GM12878 (cell line): ENCODE results near the gene PRSS56.

Experiments used
- ESRRA ChIP-seq: IDR thresholded peaks from 2 replicates; pipeline ENCODE4 v1.6.1; 2012; ENCODE audit warnings: mild to moderate bottlenecking, low read length, improper control_type of control experiment
- NBN ChIP-seq: fragments of 450-650 bp; IDR thresholded peaks from 2 replicates; pipeline ENCODE4 v1.6.1; 2016
- POLR2AphosphoS5 ChIP-seq: IDR thresholded peaks from 2 replicates; pipeline ENCODE4 v1.6.1; 2011; ENCODE audit warnings: mild to moderate bottlenecking, low read length, inconsistent platforms
- SMC3 ChIP-seq: IDR thresholded peaks from 2 replicates; pipeline ENCODE4 v1.6.1; 2011; ENCODE audit warnings: low read length, improper control_type of control experiment, borderline replicate concordance
- TAF1 ChIP-seq: IDR thresholded peaks from 2 replicates; pipeline ENCODE4 v1.6.1; 2011; ENCODE audit warnings: mild to moderate bottlenecking, low read depth, low read length, borderline replicate concordance
- TF ChIP-seq, protein P1 (sequence below), 3 experiments: IDR thresholded peaks in 2 of 3; conservative IDR thresholded peaks in 1 of 3; 2 replicates each; pipeline ENCODE4 v1.5.1; 2011; ENCODE audit warnings: low read depth in 3 of 3, low read length in 3 of 3, mild to moderate bottlenecking in 3 of 3, control low read depth in 2 of 3, moderate library complexity in 2 of 3, inconsistent platforms in 1 of 3, mixed read lengths in 1 of 3; ENCODE audit not compliant: control insufficient read depth in 2 of 3, insufficient read depth in 1 of 3; ENCODE audit errors: extremely low read depth in 1 of 3
- TF ChIP-seq, protein P2 (sequence below): IDR thresholded peaks from 2 replicates; pipeline ENCODE4 v1.6.1; 2011; ENCODE audit warnings: low read depth, low read length, improper control_type of control experiment, borderline replicate concordance
- TF ChIP-seq, protein P3 (sequence below): IDR thresholded peaks from 2 replicates; pipeline ENCODE4 v1.6.1; 2011; ENCODE audit warnings: mild to moderate bottlenecking, low read depth, low read length, moderate library complexity; ENCODE audit not compliant: insufficient replicate concordance

DNA sequence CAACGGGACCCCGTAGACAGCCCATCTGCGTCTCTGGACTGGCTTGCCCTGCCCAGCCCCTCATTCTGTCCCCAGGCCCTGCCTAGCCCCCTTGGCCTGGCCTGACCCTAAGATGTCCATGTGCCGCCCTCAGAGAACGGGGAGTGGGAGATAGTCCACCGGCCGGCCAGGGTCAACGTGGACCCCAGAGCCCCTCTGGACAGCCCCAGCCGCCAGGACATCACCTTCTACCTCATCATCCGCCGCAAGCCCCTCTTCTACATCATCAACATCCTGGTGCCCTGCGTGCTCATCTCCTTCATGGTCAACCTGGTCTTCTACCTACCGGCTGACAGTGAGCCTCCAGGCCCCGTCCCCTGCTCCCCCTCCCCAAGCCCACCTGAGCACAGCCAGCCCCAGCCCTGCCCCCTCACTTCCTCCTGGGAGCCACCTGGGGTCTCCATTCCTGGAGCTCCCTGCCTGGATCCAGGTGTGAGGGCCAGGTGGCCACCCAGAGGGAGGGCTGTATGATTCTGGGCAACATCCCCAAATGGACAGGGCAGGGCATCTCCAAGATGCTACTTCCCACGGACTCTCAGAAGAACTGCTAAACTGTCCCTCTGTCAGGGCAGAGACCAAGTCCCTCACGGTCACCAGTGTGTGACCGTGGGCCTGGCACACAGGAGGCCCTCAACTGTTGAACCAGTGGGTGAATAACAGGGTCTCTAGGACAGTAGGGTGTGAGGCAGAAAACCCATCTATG lies 9.8 kb downstream of the PRSS56 start:
- TF ChIP-seq, protein P1, sequence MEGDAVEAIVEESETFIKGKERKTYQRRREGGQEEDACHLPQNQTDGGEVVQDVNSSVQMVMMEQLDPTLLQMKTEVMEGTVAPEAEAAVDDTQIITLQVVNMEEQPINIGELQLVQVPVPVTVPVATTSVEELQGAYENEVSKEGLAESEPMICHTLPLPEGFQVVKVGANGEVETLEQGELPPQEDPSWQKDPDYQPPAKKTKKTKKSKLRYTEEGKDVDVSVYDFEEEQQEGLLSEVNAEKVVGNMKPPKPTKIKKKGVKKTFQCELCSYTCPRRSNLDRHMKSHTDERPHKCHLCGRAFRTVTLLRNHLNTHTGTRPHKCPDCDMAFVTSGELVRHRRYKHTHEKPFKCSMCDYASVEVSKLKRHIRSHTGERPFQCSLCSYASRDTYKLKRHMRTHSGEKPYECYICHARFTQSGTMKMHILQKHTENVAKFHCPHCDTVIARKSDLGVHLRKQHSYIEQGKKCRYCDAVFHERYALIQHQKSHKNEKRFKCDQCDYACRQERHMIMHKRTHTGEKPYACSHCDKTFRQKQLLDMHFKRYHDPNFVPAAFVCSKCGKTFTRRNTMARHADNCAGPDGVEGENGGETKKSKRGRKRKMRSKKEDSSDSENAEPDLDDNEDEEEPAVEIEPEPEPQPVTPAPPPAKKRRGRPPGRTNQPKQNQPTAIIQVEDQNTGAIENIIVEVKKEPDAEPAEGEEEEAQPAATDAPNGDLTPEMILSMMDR (IDR thresholded peaks at IDR 0.05 in 2 of 3, conservative IDR thresholded peaks at IDR 0.05 in 1 of 3; ENCODE audit: control insufficient read depth in 2 of 3, extremely low read depth in 1 of 3, insufficient read depth in 1 of 3, low read depth in 3 of 3, low read length in 3 of 3): no peak
- TF ChIP-seq TAF1 (no peak), NBN (no peak), ESRRA (no peak), SMC3 (no peak), POLR2AphosphoS5 (no peak)
- TF ChIP-seq, protein P2, sequence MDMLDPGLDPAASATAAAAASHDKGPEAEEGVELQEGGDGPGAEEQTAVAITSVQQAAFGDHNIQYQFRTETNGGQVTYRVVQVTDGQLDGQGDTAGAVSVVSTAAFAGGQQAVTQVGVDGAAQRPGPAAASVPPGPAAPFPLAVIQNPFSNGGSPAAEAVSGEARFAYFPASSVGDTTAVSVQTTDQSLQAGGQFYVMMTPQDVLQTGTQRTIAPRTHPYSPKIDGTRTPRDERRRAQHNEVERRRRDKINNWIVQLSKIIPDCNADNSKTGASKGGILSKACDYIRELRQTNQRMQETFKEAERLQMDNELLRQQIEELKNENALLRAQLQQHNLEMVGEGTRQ: no peak
- TF ChIP-seq, protein P3, sequence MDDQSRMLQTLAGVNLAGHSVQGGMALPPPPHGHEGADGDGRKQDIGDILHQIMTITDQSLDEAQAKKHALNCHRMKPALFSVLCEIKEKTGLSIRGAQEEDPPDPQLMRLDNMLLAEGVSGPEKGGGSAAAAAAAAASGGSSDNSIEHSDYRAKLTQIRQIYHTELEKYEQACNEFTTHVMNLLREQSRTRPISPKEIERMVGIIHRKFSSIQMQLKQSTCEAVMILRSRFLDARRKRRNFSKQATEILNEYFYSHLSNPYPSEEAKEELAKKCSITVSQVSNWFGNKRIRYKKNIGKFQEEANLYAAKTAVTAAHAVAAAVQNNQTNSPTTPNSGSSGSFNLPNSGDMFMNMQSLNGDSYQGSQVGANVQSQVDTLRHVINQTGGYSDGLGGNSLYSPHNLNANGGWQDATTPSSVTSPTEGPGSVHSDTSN: no peak
